GM19238 (cell line): Measurements from ENCODE around the gene TRAPPC2L.
"Not testable (repeated sequence)": the region's sequence is repeated elsewhere in the genome, so short reads cannot be mapped to it uniquely, and the experiment has no call there.

Experiments
- DNase-seq: peaks from one replicate; pipeline ENCODE4 v3.0.0; 2011; ENCODE audit warnings: low spot score; ENCODE audit not compliant: insufficient read length

Gene TRAPPC2L

DNA sequence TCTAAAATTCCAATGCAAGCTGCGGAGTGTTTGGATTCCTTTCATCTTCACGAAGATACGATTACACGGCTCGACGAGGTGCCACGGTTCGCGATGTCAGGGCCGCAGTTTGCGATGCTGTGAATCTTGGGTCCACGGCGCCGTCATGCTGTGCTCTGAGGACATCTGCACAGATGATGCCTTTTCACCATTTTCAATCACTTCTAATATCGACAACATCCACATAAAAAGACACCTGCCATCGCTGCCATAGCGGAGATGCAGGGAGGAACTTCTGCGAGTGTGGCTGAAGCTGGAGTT is 38.4 kb upstream of the TRAPPC2L start:
- no peak for DNase-seq

- no peak for DNase-seq
Measured at GRCh38 chr16:88819126-88819525, 37.8 kb upstream of the TRAPPC2L start.

DNA sequence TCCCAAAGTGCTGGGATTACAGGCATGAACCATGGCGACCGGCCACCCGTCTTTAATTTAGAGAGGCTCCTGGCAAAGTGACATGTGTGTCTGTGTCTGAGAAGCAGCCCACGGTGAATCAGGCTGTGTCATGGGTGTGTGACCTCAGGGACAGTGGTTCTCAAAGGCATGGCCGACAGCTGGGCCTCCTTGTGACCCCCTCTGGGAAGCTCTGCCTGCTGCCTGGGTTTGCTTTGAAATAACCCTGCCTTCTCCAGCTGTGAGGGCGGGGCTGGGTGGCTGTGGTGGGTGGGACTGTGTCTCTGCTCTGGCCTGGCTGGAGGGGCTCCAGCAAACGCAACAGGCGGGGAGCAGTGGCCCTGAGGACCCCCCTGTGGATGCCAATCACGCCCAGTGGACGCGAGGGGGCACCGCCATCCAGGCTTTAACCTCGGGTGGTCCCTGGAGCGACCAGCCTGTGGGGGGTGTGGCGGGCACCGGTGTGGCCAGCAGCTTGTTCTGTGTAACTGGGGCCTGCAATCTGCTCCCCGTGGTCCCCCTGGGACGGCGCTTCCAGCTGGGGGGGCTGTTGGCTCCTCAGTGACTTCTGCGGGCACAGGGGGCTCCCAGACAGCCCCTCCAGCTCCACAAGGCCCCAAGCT is 36.4 kb upstream of the TRAPPC2L start:
- no peak for DNase-seq

DNA sequence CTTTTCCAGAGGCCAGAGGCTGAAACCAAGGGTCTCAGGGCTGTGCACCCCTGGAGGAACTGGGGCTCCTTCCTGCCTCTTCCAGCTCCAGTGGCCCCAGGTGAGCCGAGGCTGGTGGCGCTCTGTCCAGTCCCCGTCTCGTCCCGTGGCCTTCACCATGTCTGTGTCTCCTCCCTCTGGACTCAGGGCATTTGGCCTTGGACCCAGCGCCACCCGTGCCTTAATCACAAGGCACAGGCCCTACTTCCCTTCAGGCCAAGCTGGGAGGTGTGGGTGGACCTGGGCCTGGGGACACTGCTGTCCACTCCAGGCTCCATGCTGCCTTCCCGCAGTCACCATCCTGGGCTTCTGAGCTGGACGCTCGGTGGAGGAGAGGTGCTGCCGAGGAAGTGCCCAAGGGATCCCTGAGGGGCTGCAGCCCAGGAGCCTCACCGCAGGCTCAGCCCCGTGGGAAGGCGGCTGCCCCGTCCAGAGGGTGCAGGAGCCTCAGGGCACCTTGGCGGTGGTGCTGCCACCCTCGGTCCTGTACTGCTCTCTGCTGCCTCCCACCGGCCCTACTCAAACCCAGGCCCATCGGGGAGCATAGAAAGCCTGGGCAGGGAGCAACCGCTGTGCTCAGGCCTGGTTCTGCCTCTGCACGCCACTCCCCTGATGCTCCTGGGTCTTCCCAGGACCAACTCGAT is 35.6 kb upstream of the TRAPPC2L start:
- no peak for DNase-seq

- DNase-seq, result no peak
Measured at GRCh38 chr16:88822281-88823040, 34.5 kb upstream of the TRAPPC2L start.

- not testable (repeated sequence) for DNase-seq
Measured at GRCh38 chr16:88823646-88824045, 33.3 kb upstream of the TRAPPC2L start.

DNA sequence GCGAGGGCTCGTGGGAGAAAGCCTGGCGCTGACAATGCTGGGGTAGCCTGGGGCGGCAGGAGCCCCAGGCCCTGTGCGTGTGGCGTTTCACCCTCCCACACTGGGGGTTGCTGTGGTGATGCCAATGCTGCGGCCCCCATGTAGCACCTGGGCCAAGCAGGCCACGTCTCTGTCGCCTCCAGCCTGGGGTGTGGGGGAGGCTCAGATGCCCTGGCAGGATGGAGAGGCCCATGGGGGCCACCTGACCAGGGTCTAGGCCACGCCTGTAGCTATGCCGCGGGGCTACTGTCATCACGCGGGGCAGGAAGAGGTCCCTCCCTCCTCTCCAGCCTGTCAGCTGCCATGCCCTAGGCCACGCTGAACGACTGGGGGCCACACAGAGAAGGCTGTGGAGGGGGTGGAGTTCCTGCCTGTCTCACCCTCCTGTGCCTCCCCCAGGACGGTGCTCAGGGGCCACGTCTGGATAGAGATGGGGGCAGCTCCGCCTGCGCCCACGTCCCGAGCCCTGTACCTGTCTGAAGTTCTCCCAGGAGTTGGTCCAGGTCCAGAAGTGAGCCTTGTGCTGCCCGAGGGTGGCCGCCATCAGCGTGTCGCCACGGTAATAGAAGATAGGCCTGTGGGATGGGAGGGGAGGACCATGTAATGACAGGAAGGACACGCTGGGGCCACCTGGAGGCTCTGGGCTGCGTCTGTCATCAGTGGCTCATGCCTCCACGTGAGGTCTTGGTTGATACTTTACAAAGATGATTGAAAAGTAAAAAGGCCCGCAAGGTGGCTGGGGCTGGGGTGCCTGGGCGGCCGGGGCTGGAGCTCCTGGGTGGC is 32.5 kb upstream of the TRAPPC2L start:
- DNase-seq, result no peak

DNA sequence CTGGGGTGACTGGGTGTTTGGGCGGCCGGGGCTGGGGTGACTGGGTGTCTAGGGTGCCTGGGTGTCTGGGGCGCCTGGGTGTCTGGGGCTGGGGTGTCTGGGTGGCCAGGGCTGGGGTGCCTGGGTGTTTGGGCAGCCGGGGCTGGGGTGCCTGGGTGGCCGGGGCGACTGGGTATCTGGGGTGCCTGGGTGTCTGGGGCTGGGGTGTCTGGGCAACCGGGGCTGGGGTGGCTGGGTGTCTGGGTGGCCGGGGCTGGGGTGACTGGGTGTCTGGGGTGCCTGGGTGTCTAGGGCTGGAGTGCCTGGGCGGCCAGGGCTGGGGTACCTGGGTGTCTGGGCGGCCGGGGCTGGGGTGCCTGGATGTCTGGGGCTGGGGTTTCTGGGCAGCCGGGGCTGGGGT is 31.8 kb upstream of the TRAPPC2L start:
- DNase-seq, result no peak

GRCh38 chr16:88826070-88826840 is 30.7 kb upstream of the TRAPPC2L start:
- DNase-seq, result no peak

- no peak for DNase-seq
Measured at GRCh38 chr16:88827727-88828126, 29.2 kb upstream of the TRAPPC2L start.

DNA sequence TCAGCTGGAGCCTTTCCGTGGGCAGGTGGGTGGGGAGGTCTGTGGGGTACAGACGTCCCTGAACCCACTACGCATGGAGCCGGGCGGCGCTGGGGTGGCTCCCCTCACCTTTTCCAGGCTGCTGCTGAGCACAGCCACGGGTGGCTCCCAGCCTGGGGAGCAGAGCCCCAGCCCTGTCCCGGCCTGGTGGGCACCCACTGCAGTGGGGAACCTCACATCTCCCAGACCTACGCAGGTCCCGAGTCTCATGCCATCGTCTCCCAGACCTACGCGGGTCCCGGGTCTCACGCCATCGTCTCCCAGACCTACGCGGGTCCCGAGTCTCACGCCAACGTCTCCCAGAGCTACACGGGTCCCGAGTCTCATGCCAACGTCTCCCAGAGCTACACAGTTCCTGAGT is 28.2 kb upstream of the TRAPPC2L start:
- no peak for DNase-seq

GRCh38 chr16:88830258-88830657 is 26.7 kb upstream of the TRAPPC2L start:
- no peak for DNase-seq

DNA sequence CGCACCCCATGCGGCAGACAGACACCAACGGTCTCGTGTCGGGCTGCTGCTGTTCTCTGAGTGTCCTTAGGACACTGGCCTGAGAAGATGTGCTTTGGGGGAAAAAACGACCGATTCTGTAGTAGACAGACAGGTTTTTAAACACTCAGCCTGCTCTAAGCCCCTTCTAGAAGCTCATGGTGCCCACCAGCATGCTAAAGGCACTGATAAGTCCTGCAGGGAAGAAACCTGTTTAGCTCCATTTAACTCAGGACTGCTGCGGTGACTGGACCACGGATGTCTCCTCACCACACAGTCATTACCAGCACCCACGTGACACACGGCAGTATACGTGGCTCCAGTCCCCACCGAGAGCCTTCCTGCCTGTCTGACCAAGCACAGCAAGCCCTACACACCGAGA is 26.1 kb upstream of the TRAPPC2L start:
- no peak for DNase-seq

DNA sequence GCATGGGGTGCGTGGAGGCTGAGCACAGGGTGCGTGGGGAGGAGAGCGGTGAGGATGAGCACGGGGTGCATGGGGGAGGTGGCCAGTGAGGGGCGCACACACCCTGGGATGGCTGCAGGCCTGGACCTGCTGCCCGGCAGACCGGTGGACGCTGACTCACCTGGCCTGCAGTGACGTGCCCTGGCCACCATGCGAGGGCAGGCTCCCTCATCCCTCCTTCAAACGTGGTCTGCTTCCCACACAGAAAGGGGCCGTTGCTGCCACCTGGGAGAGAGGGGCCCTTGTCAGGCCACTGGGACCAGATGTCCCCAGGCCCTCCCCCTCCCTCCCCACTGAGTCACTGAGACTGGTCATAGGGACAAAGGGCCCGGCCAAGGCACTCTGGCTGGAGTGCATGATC is 25.1 kb upstream of the TRAPPC2L start:
- DNase-seq, result no peak

DNA sequence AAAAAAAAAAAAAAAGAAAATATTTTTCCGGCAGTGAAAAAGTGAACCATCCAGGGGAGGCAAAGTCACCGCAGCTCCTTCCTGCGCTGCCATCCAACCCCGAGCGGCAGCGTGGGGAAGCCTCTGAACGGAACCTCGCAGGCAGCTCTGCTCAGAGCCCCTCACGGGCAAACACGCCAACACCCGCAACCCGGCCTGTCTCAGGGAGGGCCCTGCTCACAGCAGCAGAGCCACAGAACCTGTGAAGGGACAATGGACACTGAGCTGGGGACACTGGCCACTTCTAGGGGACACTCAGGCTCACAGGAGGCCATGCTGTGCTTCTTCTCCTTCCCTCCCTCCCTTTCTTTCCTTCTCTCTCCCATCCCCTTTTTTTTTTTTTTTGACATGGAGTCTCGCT is 23.8 kb upstream of the TRAPPC2L start:
- no peak for DNase-seq

DNA sequence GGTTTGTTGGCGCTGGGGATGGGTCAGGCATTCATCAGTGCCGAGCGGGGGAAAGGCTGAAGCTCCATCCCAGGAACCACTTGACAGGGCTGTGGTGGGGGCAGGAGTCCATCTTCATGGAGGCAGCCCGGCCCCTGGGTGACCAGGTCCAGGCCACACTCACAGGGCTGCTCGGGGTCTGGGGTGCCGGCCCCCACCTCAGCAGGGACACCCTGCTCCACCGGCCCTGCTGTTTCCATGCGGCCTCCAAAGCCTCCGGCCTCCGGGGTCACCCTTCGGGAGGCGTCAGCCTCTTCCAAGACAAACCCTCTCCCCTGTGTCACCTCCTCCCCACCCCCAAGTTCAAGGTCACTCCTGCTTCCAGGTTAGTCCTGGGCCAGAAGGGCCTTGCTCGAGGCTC is 22.3 kb upstream of the TRAPPC2L start:
- DNase-seq, result no peak

DNA sequence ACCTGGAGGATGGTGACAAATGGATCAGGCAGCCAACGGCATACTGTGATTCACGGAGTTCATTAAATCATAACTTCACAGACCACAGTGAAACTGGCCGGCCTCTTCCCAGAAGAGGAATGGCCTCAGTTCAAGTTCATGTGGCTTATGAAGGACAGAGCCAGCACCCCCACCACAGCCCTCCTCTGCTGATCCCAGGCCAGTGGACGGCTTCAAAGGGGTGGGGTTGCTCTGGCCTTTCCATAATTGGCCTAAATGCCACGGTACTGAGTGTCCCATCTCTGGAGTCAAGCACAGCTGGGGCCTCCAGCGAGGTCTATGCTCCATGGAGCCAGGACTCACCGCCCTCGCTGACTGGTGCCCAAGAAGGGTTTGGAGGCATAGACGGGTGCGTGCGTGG is 21.5 kb upstream of the TRAPPC2L start:
- no peak for DNase-seq

GRCh38 chr16:88835818-88836217 is 21.1 kb upstream of the TRAPPC2L start:
- no peak for DNase-seq

- no peak for DNase-seq
Measured at GRCh38 chr16:88836791-88837190, 20.1 kb upstream of the TRAPPC2L start.

DNA sequence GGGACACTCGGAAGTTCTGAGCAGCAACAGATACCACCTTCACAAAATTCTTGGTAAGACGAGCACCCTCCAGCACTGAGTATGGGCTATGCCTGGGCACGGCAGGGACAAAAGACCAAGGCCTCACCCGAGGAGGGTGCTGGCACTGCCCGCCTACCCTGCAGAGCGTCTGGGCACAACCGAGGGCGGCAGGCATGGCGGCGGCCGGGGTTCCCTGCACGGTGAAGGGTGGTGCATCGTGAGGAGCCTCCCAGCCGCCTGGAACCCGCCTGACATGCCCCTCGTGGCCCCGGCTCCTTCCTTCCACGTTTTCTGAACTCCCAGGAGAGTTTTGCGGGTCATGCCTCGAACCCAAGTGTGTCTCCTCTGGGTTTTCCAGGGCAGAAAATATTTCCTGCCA is 19.1 kb upstream of the TRAPPC2L start:
- no peak for DNase-seq

DNA sequence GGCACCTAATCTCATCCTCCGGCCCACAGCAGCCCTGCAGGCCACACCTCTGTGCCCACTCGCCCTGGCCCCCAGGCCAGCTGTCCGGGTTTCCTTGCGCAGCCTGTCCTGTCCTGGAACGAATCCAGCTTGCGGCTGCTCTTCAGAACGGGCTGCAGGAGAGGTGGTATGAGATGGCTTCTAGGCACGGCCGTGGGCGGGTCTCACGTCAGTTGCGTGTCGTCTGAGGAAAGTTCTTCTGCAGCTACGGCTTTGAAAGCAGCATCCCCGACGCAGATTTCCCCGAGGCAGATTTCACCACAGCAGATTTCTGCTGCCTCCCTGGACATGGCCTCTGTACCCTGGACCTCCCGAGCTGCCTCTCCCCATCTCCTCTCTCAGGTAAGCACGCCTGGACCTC is 18.4 kb upstream of the TRAPPC2L start:
- DNase-seq, result no peak
